DND-41 (cell line): Measurements from ENCODE around the gene FMN2.

Experiments used
- EZH2 ChIP-seq: IDR thresholded peaks from 3 replicates; pipeline ENCODE4 v1.6.1; 2012; ENCODE audit warnings: borderline replicate concordance, low read depth, mild to moderate bottlenecking, moderate library complexity, low read length, inconsistent platforms; ENCODE audit not compliant: severe bottlenecking
- TF ChIP-seq, protein P1 (sequence below): IDR thresholded peaks from 2 replicates; pipeline ENCODE4 v1.5.1; 2012; ENCODE audit warnings: borderline replicate concordance, low read length, moderate library complexity, mild to moderate bottlenecking; ENCODE audit not compliant: poor library complexity, severe bottlenecking; ENCODE audit errors: extremely low read depth

DNA sequence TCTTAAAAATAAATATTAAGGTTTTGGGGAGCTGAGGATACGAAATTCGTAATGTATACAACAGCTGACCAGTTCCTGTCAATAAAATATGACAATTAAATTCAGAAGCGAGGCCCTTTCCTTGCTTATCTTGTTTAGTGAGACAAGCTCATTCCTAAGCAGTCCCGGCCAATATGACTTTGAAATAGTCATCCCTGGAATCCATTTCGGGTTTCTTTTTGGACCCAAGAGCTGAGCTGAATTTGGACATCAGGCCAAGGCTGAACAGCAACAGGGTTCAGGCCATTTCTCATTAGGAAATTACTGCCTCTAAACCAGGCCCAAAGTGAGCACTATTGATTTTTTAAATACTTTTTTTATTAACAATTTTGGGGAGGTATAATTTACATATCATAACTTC is 17.3 kb upstream of the FMN2 start:
- TF ChIP-seq, protein P1, sequence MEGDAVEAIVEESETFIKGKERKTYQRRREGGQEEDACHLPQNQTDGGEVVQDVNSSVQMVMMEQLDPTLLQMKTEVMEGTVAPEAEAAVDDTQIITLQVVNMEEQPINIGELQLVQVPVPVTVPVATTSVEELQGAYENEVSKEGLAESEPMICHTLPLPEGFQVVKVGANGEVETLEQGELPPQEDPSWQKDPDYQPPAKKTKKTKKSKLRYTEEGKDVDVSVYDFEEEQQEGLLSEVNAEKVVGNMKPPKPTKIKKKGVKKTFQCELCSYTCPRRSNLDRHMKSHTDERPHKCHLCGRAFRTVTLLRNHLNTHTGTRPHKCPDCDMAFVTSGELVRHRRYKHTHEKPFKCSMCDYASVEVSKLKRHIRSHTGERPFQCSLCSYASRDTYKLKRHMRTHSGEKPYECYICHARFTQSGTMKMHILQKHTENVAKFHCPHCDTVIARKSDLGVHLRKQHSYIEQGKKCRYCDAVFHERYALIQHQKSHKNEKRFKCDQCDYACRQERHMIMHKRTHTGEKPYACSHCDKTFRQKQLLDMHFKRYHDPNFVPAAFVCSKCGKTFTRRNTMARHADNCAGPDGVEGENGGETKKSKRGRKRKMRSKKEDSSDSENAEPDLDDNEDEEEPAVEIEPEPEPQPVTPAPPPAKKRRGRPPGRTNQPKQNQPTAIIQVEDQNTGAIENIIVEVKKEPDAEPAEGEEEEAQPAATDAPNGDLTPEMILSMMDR: no peak
- no peak for TF ChIP-seq EZH2
